K562 (cell line): ENCODE data around the gene SRPRA. TPM values are rescaled to one million over a fixed set of nuclear protein-coding genes. Genes with fewer than 3 reads are reported as not detected.
A peak's percentile ranks its signal among the peaks of the same experiment; 100 is the strongest.

Source experiments
- CC2D1A ChIP-seq: fragments of 450-650 bp; IDR thresholded peaks from 2 replicates; pipeline ENCODE4 v1.6.1; 2017; ENCODE audit warnings: mild to moderate bottlenecking
- CREB1 ChIP-seq, 2 experiments: sonication (generic) in 1 of 2; formaldehyde crosslinking in 1 of 2; IDR thresholded peaks; 2 replicates each; pipeline versions ENCODE4 v1.6.1 to v1.8.0; 2012 to 2022; ENCODE audit warnings: inconsistent platforms in 1 of 2, mild to moderate bottlenecking in 1 of 2, missing genetic modification reagents in 1 of 2, moderate library complexity in 1 of 2
- CXXC5 ChIP-seq: fragments of 250-450 bp; sonication (Bioruptor Pico); IDR thresholded peaks from 2 replicates; pipeline ENCODE4 v1.8.0; 2022; ENCODE audit warnings: inconsistent platforms, mild to moderate bottlenecking, moderate library complexity
- ETV1 ChIP-seq: fragments of 450-650 bp; conservative IDR thresholded peaks from 2 replicates; pipeline ENCODE4 v1.6.1; 2016; ENCODE audit warnings: missing genetic modification characterization, control low read depth, low read depth, missing compliant biosample characterization
- GABPB1 ChIP-seq: sonication (generic); formaldehyde crosslinking; IDR thresholded peaks from 2 replicates; pipeline ENCODE4 v1.8.0; 2022; ENCODE audit warnings: mild to moderate bottlenecking, missing genetic modification reagents
- HDAC1 ChIP-seq, 2 experiments: fragments of 450-650 bp; IDR thresholded peaks; 2 replicates each; pipeline ENCODE4 v1.6.1; 2016 to 2017; ENCODE audit warnings: inconsistent platforms in 1 of 2, mild to moderate bottlenecking in 1 of 2, moderate library complexity in 1 of 2
- L3MBTL2 ChIP-seq: fragments of 450-650 bp; IDR thresholded peaks from 2 replicates; pipeline ENCODE4 v1.6.1; 2016; ENCODE audit warnings: mild to moderate bottlenecking, moderate library complexity
- MAZ ChIP-seq, 2 experiments: fragments of 450-650 bp in 1 of 2; sonication (generic) in 1 of 2; formaldehyde crosslinking; IDR thresholded peaks in 1 of 2; conservative IDR thresholded peaks in 1 of 2; 2 replicates each; pipeline versions ENCODE4 v1.4.0 to v1.5.0; 2020; ENCODE audit warnings: mild to moderate bottlenecking in 1 of 2, missing genetic modification reagents in 1 of 2
- MBD2 ChIP-seq: sonication (generic); IDR thresholded peaks from 2 replicates; pipeline ENCODE4 v1.6.1; 2016; ENCODE audit warnings: low read depth, borderline replicate concordance
- NCOA1 ChIP-seq: fragments of 450-650 bp; IDR thresholded peaks from 2 replicates; pipeline ENCODE4 v1.6.1; 2016; ENCODE audit warnings: low read depth
- PRPF4 ChIP-seq: fragments of 200-400 bp; formaldehyde crosslinking; IDR thresholded peaks from one replicate; pipeline ENCODE4 v1.6.1; 2017; ENCODE audit warnings: low read length, low read depth, mild to moderate bottlenecking; ENCODE audit not compliant: insufficient read depth, poor library complexity, severe bottlenecking
- RBBP5 ChIP-seq: fragments of 200-600 bp; sonication (generic); IDR thresholded peaks from 2 replicates; pipeline ENCODE4 v1.6.1; 2012; ENCODE audit warnings: borderline replicate concordance, mild to moderate bottlenecking, low read length, control low read depth, inconsistent platforms; ENCODE audit not compliant: insufficient read depth, poor library complexity, severe bottlenecking
- SIRT6 ChIP-seq: IDR thresholded peaks from one replicate; pipeline ENCODE4 v1.6.1; 2012; ENCODE audit warnings: low read depth, mild to moderate bottlenecking, control low read depth, inconsistent platforms, low read length, moderate library complexity
- ZNF12 ChIP-seq: sonication (generic); formaldehyde crosslinking; IDR thresholded peaks from 2 replicates; pipeline ENCODE4 v1.4.0; 2020; ENCODE audit warnings: mild to moderate bottlenecking, missing genetic modification reagents
- polyA plus RNA-seq, 8 experiments: library from polyadenylated mRNA; depleted of rRNA in 4 of 8; stranded (reverse) in 5 of 8; unstranded in 3 of 8; fragments of >200 nt; fragmentation: Nextera tagmentation in 2 of 8; fragmentation: Illumina TruSeq in 1 of 8; extraction: Ambion mirVana in 2 of 8; extraction: Trizol in 1 of 8; gene quantifications; 2 replicates each; pipeline versions ENCODE4 v1.2.1 to v1.2.3, GENCODE V29; 2011 to 2014; ENCODE audit warnings: inconsistent platforms in 1 of 8, missing spikeins in 1 of 8
- total RNA-seq, 7 experiments: library from RNA; depleted of rRNA in 6 of 7; stranded (reverse); fragments of >200 nt in 6 of 7; fragmentation: Illumina TruSeq in 2 of 7; extraction: Trizol in 2 of 7; gene quantifications; 2 replicates each; pipeline versions ENCODE4 v1.2.1 to v1.2.3, GENCODE V29; 2011 to 2021; ENCODE audit warnings: low replicate concordance in 1 of 7
- TF ChIP-seq, protein P1 (sequence below), 2 experiments: fragments of 450-650 bp in 1 of 2; sonication (generic) in 1 of 2; formaldehyde crosslinking in 1 of 2; IDR thresholded peaks; 2 replicates each; pipeline versions ENCODE4 v1.7.1 to v1.9.0; 2016 to 2022; ENCODE audit warnings: inconsistent platforms in 1 of 2, mild to moderate bottlenecking in 1 of 2, missing genetic modification reagents in 1 of 2
- TF ChIP-seq, protein P2 (sequence below): sonication (generic); formaldehyde crosslinking; IDR thresholded peaks from 2 replicates; pipeline ENCODE4 v1.9.0; 2022; ENCODE audit warnings: mild to moderate bottlenecking, missing genetic modification reagents

Gene SRPRA
- total and polyA plus RNA-seq, 9 of the 15 experiments (the other 6 are each of a cell fraction or from before 2014, with no cell fraction given): 33.5 to 124 (median 80.0) TPM

GRCh38 chr11:126268708-126269579 is at the start of gene SRPRA, which contains the start of gene FOXRED1 (continued):
- TF ChIP-seq, protein P1, sequence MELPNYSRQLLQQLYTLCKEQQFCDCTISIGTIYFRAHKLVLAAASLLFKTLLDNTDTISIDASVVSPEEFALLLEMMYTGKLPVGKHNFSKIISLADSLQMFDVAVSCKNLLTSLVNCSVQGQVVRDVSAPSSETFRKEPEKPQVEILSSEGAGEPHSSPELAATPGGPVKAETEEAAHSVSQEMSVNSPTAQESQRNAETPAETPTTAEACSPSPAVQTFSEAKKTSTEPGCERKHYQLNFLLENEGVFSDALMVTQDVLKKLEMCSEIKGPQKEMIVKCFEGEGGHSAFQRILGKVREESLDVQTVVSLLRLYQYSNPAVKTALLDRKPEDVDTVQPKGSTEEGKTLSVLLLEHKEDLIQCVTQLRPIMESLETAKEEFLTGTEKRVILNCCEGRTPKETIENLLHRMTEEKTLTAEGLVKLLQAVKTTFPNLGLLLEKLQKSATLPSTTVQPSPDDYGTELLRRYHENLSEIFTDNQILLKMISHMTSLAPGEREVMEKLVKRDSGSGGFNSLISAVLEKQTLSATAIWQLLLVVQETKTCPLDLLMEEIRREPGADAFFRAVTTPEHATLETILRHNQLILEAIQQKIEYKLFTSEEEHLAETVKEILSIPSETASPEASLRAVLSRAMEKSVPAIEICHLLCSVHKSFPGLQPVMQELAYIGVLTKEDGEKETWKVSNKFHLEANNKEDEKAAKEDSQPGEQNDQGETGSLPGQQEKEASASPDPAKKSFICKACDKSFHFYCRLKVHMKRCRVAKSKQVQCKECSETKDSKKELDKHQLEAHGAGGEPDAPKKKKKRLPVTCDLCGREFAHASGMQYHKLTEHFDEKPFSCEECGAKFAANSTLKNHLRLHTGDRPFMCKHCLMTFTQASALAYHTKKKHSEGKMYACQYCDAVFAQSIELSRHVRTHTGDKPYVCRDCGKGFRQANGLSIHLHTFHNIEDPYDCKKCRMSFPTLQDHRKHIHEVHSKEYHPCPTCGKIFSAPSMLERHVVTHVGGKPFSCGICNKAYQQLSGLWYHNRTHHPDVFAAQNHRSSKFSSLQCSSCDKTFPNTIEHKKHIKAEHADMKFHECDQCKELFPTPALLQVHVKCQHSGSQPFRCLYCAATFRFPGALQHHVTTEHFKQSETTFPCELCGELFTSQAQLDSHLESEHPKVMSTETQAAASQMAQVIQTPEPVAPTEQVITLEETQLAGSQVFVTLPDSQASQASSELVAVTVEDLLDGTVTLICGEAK (IDR thresholded peaks at IDR 0.05): peak; percentile 96
- TF ChIP-seq, protein P1 (CRISPR knock-in tag; IDR thresholded peaks at IDR 0.05): no peak
- 0 out of 2 replicates have a peak, but pooled peaks have one; percentile 34 for TF ChIP-seq NCOA1
- peak; percentile 99 to 100 for TF ChIP-seq MAZ (CRISPR knock-in tag; conservative IDR thresholded peaks at IDR 0.05 in 1 of 2, IDR thresholded peaks at IDR 0.05 in 1 of 2)
- peak; percentile 84 for TF ChIP-seq RBBP5
- TF ChIP-seq GABPB1 (CRISPR knock-in tag): peak; percentile 93
- TF ChIP-seq ZNF12 (CRISPR knock-in tag): peak; percentile 69; the same call in 1 of the 2 replicates
- TF ChIP-seq L3MBTL2: peak; percentile 28; the same call in 1 of the 2 replicates
- TF ChIP-seq ETV1 (tag): peak; percentile 91
- TF ChIP-seq CC2D1A: 0 out of 2 replicates have a peak, but pooled peaks have one; percentile 15
- no peak for TF ChIP-seq SIRT6
- TF ChIP-seq PRPF4: peak; percentile 43
- TF ChIP-seq CXXC5 (CRISPR knock-in tag): peak; percentile 89
- TF ChIP-seq, protein P2, sequence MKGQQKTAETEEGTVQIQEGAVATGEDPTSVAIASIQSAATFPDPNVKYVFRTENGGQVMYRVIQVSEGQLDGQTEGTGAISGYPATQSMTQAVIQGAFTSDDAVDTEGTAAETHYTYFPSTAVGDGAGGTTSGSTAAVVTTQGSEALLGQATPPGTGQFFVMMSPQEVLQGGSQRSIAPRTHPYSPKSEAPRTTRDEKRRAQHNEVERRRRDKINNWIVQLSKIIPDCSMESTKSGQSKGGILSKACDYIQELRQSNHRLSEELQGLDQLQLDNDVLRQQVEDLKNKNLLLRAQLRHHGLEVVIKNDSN (CRISPR knock-in tag): peak; percentile 92
- TF ChIP-seq MBD2: peak; percentile 93
- peak; percentile 99 for TF ChIP-seq CREB1 (IDR thresholded peaks at IDR 0.05)
- peak; percentile 99 for TF ChIP-seq CREB1 (CRISPR knock-in tag; IDR thresholded peaks at IDR 0.05)
- peak in 1 of 2 experiments; percentile 44; a peak in 2 of 4 replicates for TF ChIP-seq HDAC1 (IDR thresholded peaks at IDR 0.05)
